Body of pancreas (tissue), 4 donors: Measurements from ENCODE around the gene PNKD. TPM values are rescaled to one million over a fixed set of nuclear protein-coding genes. Genes with fewer than 3 reads are reported as not detected.

Experiments
- ATAC-seq: fragments of 150-250 bp; one replicate; pipeline ENCODE4 v1.9.1; 2016
- DNase-seq, 4 donors: peaks; one replicate each; pipeline ENCODE4 v3.0.0-alpha.2; 2019
- H3K27ac ChIP-seq, 4 donors: fragments of 200-600 bp; sonication (generic); 1 replicate in 3 of 4; 2 replicates in 1 of 4; pipeline versions ENCODE4 v1.5.1 to v1.6.1; 2016 to 2019; ENCODE audit warnings: mild to moderate bottlenecking in 1 of 4, mixed read lengths in 1 of 4, moderate library complexity in 1 of 4
- H3K27me3 ChIP-seq, 2 donors: fragments of 200-600 bp; sonication (generic); one replicate each; pipeline ENCODE4 v1.6.0; 2016; ENCODE audit warnings: mild to moderate bottlenecking in 1 of 2
- H3K36me3 ChIP-seq, 2 donors: fragments of 200-600 bp; sonication (generic); replicated peaks in 1 of 2; 2 replicates each; pipeline ENCODE4 v1.5.1; 2016; ENCODE audit warnings: low read depth in 2 of 2; ENCODE audit not compliant: insufficient read depth in 1 of 2
- H3K4me1 ChIP-seq: fragments of 200-600 bp; sonication (generic); one replicate; pipeline ENCODE4 v1.6.0; 2016
- H3K4me3 ChIP-seq, 2 donors: fragments of 200-600 bp; sonication (generic); 1 replicate in 1 of 2; 2 replicates in 1 of 2; pipeline ENCODE4 v1.5.1; 2016 to 2019
- H3K9me3 ChIP-seq, 3 donors: fragments of 200-600 bp; sonication (generic); 1 replicate in 2 of 3; 2 replicates in 1 of 3; pipeline ENCODE4 v1.5.1; 2016
- CTCF ChIP-seq, 7 experiments: fragments of 450-650 bp in 4 of 7; fragments of 200-600 bp in 3 of 7; sonication (generic) in 3 of 7; IDR thresholded peaks; one replicate each; pipeline ENCODE4 v1.5.1; 2016 to 2019; ENCODE audit warnings: antibody characterized with exemption in 7 of 7
- POLR2A ChIP-seq, 3 donors: fragments of 450-650 bp; IDR thresholded peaks; one replicate each; pipeline ENCODE4 v1.6.1; 2016; ENCODE audit warnings: antibody characterized with exemption in 3 of 3, mild to moderate bottlenecking in 2 of 3
- WGBS, 2 donors: methylation state at CpG; one replicate each; pipeline ENCODE4 v1.1.5; 2017; 5-methylcytosine and 5-hydroxymethylcytosine counted together
- intact Hi-C: fragments of 100-400 bp; cut with DNase I; formaldehyde crosslinking; loops from one replicate; pipeline ENCODE4 v1.15.1; 2023
- total RNA-seq, 2 donors: library from RNA; depleted of rRNA; stranded (reverse); fragments of >200 nt; gene quantifications; one replicate each; pipeline ENCODE4 v1.1.0, GENCODE V29; 2016

The PNKD gene
- total RNA-seq, 2 donors from 2014 or later = 17.1 to 21.3 TPM

GRCh38 chr2:218262237-218262600, 8.1 kb upstream of the PNKD start:
- H3K27me3 ChIP-seq = no peaks in the 10 kb centered on the region
- TF ChIP-seq CTCF (IDR thresholded peaks at IDR 0.05) = no peak
- TF ChIP-seq POLR2A (IDR thresholded peaks at IDR 0.05) = no peak
- peak overlapping the region in 2 of 4 donors; percentile 59 to 66 for H3K27ac ChIP-seq
- ATAC-seq (no peak), DNase-seq (no peak)
- no peaks in the 10 kb centered on the region for H3K9me3 ChIP-seq
- intact Hi-C loops = loop anchor here (10.0 kb wide), 1 partner anchor 393 kb away; the partner anchor contains the start of genes BCS1L and ZNF142
- H3K36me3 ChIP-seq = peaks cover 0 to 14% of the 10 kb centered on the region in 2 donors
- peaks cover 51% of the 10 kb centered on the region for H3K4me1 ChIP-seq
- no peak overlapping the region for H3K4me3 ChIP-seq
- WGBS, 2 donors = 80 to 90% methylated on average over 5 to 6 of the region's 6 CpGs

- no peak overlapping the region for H3K4me3 ChIP-seq
- no peak for TF ChIP-seq POLR2A (IDR thresholded peaks at IDR 0.05)
- no peak for TF ChIP-seq CTCF (IDR thresholded peaks at IDR 0.05)
- peaks cover 53% of the 10 kb centered on the region for H3K4me1 ChIP-seq
- H3K9me3 ChIP-seq = no peaks in the 10 kb centered on the region
- H3K27me3 ChIP-seq = no peaks in the 10 kb centered on the region
- DNase-seq (peak in 1 of 4 donors; percentile 24), ATAC-seq (no peak)
- 82 to 87% methylated on average over 19 to 35 of the region's 39 CpGs for WGBS, 2 donors
- H3K27ac ChIP-seq = no peak overlapping the region
- intact Hi-C loops = loop anchor here (10.0 kb wide), 1 partner anchor 392 kb away; the partner anchor contains the start of genes BCS1L and ZNF142
- H3K36me3 ChIP-seq = peaks cover 0 to 14% of the 10 kb centered on the region in 2 donors
Measured at GRCh38 chr2:218262631-218263586, 7.4 kb upstream of the PNKD start.

DNA sequence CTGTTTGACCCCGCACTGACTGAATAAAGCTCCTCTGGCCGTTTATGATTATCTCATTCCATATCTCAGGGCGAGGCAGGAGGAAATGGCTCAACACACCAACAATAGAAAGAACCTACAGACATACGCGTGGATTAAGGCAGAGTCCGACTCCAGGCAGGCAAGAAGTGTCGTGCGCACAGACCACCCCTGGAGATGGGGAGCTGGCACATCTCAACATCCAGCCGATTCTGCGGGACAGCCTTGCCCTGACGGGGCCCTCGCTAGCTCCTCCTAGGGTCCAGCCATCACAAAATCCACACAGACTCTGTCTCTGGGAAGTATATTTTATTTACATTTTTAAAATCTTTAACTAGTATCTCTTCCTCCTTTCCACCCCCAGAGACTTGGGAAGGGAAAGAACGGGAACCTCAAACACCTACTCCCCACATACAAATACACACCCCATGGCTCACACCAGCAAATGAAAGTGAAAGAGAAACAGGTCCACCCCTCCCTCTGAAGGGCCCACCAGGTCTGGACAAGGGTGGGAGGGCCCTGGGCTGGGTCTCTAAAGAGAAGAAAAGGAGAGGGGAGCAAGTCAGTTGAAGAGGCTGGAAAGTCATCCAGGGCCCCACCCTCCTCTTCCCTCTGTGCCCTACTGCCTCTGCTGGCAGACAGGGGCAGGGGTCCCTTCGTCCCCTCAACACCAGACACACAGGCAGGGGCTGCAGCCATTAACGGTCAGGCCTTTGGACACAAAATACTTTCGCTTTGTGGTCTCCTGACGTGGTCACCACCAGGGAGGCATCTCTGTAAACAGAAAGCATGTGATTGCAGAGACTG, 6.3 kb upstream of the PNKD start:
- no peaks in the 10 kb centered on the region for H3K9me3 ChIP-seq
- peaks cover 0 to 14% of the 10 kb centered on the region in 2 donors for H3K36me3 ChIP-seq
- TF ChIP-seq CTCF (IDR thresholded peaks at IDR 0.05) = no peak
- TF ChIP-seq POLR2A (IDR thresholded peaks at IDR 0.05) = no peak
- WGBS, 2 donors = 76 to 78% methylated on average over 9 to 17 of the region's 17 CpGs
- H3K27ac ChIP-seq = no peak overlapping the region
- H3K4me1 ChIP-seq = peaks cover 57% of the 10 kb centered on the region
- intact Hi-C loops = loop anchor here (10.0 kb wide), 1 partner anchor 391 kb away; the partner anchor contains the start of genes BCS1L and ZNF142
- no peaks in the 10 kb centered on the region for H3K27me3 ChIP-seq
- ATAC-seq (no peak), DNase-seq (no peak)
- H3K4me3 ChIP-seq = no peak overlapping the region

DNA sequence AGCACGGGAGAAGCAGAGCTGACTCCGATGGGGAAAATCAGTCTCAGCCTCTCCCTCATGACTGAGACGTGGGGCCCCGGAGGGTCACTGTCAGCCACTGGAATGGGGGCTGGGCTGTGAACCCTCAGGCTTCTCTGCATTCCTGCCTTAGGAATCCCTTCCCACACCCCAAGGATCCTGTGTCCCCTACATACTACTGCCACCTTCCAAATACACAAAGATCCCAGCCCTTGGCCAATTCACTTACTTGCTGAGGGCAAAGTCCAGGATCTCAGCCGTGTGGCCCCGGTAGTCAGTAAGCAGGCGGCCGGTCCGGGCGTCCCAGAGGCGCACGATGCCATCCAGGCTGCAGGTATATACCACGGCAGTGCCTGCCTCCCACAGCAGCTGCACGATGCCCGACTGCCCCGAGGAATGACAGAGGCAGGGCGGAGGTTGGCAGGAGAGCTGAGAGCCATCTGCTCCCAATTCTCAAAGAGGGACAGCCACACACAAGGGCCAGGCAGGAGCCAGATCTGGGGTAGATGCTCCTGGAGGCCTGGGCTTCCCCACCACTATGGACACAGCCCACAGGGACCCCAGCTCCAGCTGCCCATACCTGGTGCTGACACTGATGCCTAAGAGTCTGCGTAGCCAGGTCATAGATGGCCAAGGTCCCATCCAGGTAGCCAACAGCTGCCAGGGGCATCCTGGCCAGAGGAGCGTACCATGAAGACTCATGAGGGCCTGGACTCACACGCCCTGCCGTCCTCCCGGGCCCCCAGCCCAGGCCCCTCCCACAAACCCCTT, 5.4 kb upstream of the PNKD start:
- intact Hi-C loops = loop anchor here (10.0 kb wide), 1 partner anchor 390 kb away; the partner anchor contains the start of genes BCS1L and ZNF142
- DNase-seq = peak in 3 of 4 donors; percentile 41 to 60 (median 47)
- ATAC-seq = peak; percentile 33
- Histone ChIP-seq H3K27ac (no peak overlapping the region), H3K4me1 (peaks cover 61% of the 10 kb centered on the region), H3K4me3 (no peak overlapping the region), H3K36me3 (peaks cover 0 to 14% of the 10 kb centered on the region in 2 donors), H3K9me3 (no peaks in the 10 kb centered on the region), H3K27me3 (no peaks in the 10 kb centered on the region)
- no peak for TF ChIP-seq CTCF (IDR thresholded peaks at IDR 0.05)
- TF ChIP-seq POLR2A (IDR thresholded peaks at IDR 0.05) = no peak
- WGBS, 2 donors = 61 to 63% methylated on average over 12 to 21 of the region's 22 CpGs
